GDM1 (cell line): Measurements from ENCODE around the gene RBM10.

ENCODE experiments used
- DNase-seq: peaks from one replicate; lab custom pipeline; 2025; lab: John Stamatoyannopoulos, UW

RBM10 gene

DNA sequence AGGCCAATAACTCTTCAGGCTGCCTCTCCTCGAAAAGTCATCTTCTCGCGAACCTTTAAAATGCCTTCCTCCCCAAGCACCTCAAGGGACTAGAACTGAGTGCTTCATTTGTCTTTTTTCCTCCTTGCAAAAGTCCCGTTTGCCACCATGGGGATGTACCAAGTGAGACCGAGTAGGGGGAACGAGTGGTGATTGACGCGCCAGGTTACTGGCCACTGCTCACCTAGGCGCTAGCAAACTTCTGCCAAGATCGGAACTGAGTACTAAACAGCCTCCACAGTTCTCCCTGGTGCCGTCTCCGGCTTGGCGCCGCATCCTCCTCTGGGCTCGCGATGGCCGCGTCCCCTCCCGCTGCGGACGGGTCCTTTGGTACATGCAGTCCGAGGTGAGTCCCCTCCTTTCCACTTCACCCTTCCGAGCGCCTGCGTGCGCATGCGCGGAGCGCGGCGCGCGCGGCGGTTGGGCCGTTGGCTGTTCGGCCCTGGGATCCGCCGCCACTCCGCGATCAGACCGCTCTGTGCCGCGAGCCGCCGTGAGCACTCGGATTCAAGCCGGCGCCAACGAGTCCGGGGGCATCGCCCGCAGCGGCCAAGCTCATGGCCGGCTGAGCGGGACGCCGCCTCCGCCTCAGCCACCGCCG lies 73.4 kb downstream of the RBM10 start, which contains the start of gene CDK16:
Gene CDK16 (plus strand): TSS at position 402 of the 640 bp plus-strand sequence. CDS start 4,877 bp downstream, outside the sequence.
- DNase-seq: peak; percentile 78

DNA sequence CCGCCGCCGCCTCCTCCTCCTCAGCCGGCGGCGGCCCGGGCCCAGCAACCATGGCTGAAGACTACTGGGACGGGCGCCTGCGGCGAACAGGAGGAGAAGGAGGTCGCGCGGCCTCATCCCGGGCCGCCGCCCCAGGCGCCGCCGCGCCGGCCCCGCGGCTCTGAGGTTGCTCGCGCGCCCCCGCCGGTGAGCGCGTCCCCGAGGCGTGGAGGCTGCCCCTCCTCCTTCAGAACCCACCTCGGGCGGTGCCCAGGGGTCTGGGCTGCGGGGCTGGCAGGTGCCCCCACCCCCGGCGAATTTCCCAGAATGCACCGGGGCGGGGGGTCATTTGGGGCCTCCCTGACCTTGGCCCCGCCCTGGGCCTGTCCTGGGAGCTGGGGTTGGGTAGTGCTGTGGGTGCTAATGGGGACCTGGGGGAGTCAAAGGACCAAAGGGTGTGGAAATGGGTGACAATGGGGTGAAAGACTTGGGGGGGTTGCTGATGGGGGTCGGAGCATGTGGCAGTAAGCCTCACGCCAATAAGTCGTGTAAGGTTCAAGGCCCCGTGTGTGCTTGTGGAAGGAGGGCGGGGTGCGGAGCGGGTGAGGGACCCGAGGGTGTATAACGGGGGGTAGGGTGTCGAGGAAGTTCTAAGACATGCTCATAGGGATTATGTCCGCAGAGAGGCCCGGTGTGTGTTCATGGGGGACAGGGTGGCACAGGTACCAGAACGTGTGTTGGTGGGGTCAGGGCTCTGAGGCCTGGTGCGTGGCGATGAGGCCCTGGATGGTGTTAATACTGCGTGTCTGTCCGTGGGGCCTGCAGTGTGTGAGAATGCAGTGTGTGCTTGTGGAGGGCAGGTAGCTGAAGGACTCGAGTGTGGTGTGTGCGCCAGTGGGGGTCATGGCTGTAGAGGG lies 74.1 kb downstream of the RBM10 start:
- no peak for DNase-seq

DNA sequence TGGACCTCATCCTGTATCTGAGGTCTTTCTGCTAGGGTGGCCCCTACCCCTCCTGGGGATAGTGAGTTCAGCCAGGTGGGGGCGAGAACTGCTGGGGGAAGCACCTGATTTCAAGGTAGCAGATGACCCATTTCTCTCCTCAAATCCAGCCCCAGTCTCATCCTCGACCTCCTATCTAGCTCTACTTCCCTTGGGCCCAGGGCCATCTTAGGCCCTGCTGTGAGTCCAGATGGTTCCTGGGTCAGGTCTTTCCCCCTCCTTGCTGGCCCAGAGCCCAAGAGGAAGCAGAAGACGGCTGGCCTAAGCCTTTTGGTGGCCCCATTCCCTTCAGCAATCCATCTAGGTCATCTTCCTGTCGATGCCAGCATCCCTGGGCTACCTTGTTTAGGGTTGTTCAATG lies 76.7 kb downstream of the RBM10 start:
- DNase-seq: no peak

GRCh38 chrX:47222751-47223350 lies 77.8 kb downstream of the RBM10 start:
- DNase-seq: no peak

GRCh38 chrX:47223476-47224250 lies 78.6 kb downstream of the RBM10 start:
- no peak for DNase-seq

DNA sequence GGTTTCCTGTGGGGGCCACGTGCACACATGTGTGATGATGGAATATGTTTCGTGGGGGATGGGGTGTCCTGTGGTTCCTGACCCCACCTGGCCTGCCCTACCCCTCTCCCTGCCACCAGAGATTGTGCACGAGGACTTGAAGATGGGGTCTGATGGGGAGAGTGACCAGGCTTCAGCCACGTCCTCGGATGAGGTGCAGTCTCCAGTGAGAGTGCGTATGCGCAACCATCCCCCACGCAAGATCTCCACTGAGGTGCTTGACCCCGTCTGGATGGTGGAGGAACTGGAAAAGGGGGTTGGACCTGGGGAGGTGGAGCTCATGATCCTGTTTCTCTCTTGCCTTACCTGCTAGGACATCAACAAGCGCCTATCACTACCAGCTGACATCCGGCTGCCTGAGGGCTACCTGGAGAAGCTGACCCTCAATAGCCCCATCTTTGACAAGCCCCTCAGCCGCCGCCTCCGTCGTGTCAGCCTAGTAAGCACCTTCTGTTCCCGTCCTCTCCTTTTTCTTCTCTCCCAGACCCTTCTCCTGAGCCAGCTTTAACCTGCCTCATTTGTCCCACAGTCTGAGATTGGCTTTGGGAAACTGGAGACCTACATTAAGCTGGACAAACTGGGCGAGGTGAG lies 79.4 kb downstream of the RBM10 start:
- DNase-seq: no peak

DNA sequence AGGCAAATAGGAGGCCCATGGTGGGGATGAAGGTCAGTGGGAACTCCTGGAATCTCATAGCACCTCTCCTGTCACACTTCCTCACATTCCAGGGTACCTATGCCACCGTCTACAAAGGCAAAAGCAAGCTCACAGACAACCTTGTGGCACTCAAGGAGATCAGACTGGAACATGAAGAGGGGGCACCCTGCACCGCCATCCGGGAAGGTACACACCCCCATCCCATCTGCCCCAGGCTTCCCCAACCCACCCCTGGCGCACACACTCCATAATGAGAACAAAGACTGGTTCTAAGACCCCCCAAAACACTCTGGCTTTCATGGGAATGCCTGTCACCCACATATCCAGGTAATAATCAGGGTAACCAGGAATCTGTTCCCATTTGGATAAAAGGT lies 79.9 kb downstream of the RBM10 start:
- no peak for DNase-seq

DNA sequence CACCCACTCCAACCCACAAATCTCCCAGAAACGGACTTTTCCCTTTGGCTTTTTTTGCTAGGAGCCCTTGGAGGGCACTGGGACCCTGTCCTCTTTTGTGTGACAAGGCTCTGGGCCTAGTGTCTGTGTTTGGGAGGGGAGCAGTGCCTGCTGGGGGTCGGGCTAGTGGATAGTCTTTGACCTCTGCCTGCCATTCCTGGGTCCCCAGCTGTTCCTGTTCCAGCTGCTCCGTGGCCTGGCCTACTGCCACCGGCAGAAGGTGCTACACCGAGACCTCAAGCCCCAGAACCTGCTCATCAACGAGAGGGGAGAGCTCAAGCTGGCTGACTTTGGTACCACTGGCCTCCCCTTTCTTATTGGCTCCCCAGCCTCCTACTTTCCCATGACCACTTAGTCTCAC lies 81.0 kb downstream of the RBM10 start:
- no peak for DNase-seq

- DNase-seq: no peak
These were observed 81.7 kb downstream of the RBM10 start for GRCh38 chrX:47226531-47227333.

DNA sequence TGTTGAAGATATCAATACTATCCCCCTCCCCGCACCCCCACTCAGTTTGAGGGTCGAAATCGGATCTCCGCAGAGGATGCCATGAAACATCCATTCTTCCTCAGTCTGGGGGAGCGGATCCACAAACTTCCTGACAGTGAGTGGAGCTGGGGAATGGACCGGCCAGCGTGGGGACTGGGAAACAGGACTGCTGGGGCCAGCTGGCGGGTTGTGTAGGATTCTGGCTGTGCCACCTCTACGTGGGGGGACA lies 82.2 kb downstream of the RBM10 start:
- no peak for DNase-seq

DNA sequence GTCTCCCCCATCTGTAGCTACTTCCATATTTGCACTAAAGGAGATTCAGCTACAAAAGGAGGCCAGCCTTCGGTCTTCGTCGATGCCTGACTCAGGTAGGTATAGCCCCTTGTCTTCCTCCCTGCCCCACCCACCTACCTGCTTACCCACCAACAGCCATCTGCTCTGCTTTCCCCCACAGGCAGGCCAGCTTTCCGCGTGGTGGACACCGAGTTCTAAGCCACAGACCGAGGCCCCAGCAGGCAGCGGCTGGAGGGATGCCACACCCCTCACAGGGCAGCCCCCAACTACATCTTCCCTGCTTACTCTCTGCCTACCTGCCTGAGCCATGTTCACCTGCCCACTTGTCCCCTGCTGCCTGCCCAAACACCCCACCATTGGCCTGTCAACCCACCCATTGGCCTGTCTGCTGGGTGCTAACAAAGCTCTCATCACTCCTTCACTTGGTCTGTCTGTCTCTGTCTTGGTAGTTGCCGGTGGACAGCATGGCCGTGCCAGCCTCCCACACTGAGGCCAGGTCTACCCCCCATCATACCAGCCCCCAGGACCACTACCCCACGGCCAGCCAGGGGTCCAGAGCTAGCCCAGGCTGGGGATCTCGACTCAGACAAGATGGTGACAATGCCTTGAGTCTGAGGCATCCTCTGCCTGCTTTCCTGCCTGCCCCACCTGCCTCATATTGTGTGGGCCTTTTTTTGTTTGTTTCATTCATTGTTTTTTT lies 83.7 kb downstream of the RBM10 start:
- no peak for DNase-seq

DNA sequence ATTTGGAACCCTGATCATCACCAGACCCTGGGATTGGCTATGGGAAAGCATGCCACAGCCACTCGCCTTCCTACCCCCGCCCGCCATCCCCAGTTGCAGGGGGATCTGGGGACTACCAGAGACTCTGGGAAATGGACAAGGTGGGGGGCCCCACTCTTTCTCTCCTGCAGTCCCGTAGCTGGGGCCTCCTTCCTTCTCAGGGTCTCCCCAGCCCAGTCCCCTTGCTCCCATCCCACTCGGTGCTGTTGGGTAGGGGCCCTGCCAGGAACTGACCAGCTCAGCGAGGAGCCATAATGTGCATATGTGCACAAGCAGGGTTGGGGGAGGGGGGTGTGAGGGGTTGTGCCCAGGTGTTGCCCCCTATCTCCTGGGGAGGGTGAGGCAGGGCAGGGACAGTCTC lies 84.4 kb downstream of the RBM10 start:
- no peak for DNase-seq

- no peak for DNase-seq
These were observed 85.3 kb downstream of the RBM10 start for GRCh38 chrX:47230136-47230868.

DNA sequence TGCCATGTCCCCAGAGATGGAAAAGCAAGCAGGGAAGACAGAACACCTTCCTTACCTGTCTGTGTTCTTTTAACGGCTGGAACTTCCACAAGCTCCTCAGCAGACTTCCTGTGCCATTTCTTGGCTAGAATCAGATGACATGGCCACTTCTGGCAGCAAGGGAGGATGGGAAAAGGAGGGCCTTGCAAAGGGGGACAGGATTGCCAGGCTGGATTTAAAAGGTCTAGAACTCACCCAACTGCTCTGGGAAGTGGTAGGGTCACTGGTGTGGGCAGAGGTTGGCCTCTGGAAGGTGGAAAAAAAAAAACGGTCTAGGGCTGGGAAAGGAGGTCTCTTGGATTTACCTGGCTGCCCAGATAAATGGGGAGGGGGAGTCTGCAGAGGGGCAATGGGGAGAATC lies 86.1 kb downstream of the RBM10 start:
- no peak for DNase-seq

DNA sequence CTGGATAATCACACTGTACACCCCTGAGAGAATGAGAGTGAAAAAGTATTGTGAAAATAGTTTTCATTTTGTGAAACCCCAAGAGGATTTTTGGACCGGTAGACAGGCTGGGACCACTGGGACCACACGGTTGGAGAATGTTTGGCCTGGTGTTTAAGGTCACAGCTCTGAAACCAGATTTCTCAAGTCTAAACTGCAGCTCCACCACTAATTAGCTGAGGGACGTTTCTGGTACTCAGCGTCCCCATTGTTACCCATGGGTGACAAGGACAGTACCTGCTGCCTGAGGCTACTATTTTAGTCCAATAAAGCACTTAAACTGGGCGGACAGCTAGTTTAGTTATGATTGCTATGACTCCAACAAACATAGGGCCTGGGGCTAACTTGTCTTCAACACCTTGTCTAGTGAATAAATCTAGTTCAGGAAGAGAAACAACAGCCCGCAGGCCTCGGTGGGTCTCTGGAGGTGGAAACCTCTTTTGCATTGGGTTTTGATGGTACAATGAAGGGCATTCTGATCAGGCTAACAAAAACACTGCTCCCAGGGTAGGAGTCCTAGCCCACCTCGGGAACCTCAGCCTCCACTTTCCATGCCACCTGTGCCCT lies 87.3 kb downstream of the RBM10 start:
- DNase-seq: no peak

GRCh38 chrX:47232803-47233332 lies 87.8 kb downstream of the RBM10 start, which contains the start of gene USP11:
Gene USP11, plus strand, starts transcription at chrX:47233009. Its CDS starts 35 bp downstream, at chrX:47233044.
- no peak for DNase-seq

GRCh38 chrX:47233333-47234113 lies 88.5 kb downstream of the RBM10 start:
- DNase-seq: peak; percentile 92

GRCh38 chrX:47234583-47234982 lies 89.6 kb downstream of the RBM10 start:
- no peak for DNase-seq
